ENCODE results near the gene WASL.
"Not testable (repeated sequence)": the region's sequence is repeated elsewhere in the genome, so short reads cannot be mapped to it uniquely, and the experiment has no call there.

WASL gene

GRCh38 chr7:123660514-123661354 lies 88.1 kb downstream of the WASL start:
- no peak for DNase-seq (ENCODE audit: low read depth in 3 of 3)

- DNase-seq (ENCODE audit: low read depth in 3 of 3): no peak
Observed at GRCh38 chr7:123658023-123658422, 90.8 kb downstream of the WASL start.

- DNase-seq (ENCODE audit: low read depth in 3 of 3): no peak
Observed at GRCh38 chr7:123657304-123657685, 91.5 kb downstream of the WASL start.

- DNase-seq (ENCODE audit: low read depth in 3 of 3): no peak
Observed at GRCh38 chr7:123656544-123657303, 92.1 kb downstream of the WASL start.

- no peak for DNase-seq (ENCODE audit: low read depth in 3 of 3)
Observed at GRCh38 chr7:123655614-123656013, 93.2 kb downstream of the WASL start, which contains the start of gene LMOD2. LMOD2 (plus strand) TSS chr7:123655866; CDS start chr7:123655964, 98 bp downstream.

GRCh38 chr7:123653162-123653561 lies 95.6 kb downstream of the WASL start:
- no peak for DNase-seq (ENCODE audit: low read depth in 3 of 3)

- no peak for DNase-seq (ENCODE audit: low read depth in 3 of 3)
Observed at GRCh38 chr7:123652406-123652805, 96.4 kb downstream of the WASL start.

GRCh38 chr7:123650595-123650994 lies 98.2 kb downstream of the WASL start:
- DNase-seq (ENCODE audit: low read depth in 3 of 3): no peak

- no peak for DNase-seq (ENCODE audit: low read depth in 3 of 3)
Observed at GRCh38 chr7:123649964-123650363, 98.8 kb downstream of the WASL start.

GRCh38 chr7:123647106-123647730 lies 101.6 kb downstream of the WASL start:
- DNase-seq (ENCODE audit: low read depth in 3 of 3): no peak

- DNase-seq (ENCODE audit: low read depth in 3 of 3): no peak
Observed at GRCh38 chr7:123645516-123645915, 103.3 kb downstream of the WASL start.

- no peak for DNase-seq (ENCODE audit: low read depth in 3 of 3)
Observed at GRCh38 chr7:123643495-123644441, 105.0 kb downstream of the WASL start.

GRCh38 chr7:123641901-123642300 lies 106.9 kb downstream of the WASL start:
- no peak for DNase-seq (ENCODE audit: low read depth in 3 of 3)

GRCh38 chr7:123640583-123640982 lies 108.2 kb downstream of the WASL start:
- no peak for DNase-seq (ENCODE audit: low read depth in 3 of 3)

- DNase-seq (ENCODE audit: low read depth in 3 of 3): no peak
Observed at GRCh38 chr7:123639631-123640030, 109.2 kb downstream of the WASL start.

GRCh38 chr7:123637878-123638277 lies 110.9 kb downstream of the WASL start:
- no peak for DNase-seq (ENCODE audit: low read depth in 3 of 3)

GRCh38 chr7:123637203-123637602 lies 111.6 kb downstream of the WASL start:
- DNase-seq (ENCODE audit: low read depth in 3 of 3): no peak

- DNase-seq (ENCODE audit: low read depth in 3 of 3): no peak
Observed at GRCh38 chr7:123635551-123636359, 113.0 kb downstream of the WASL start.

GRCh38 chr7:123634011-123634573 lies 114.7 kb downstream of the WASL start:
- DNase-seq (ENCODE audit: low read depth in 3 of 3): not testable (repeated sequence)

GRCh38 chr7:123633553-123633952 lies 115.2 kb downstream of the WASL start:
- DNase-seq (ENCODE audit: low read depth in 3 of 3): no peak
